ENCODE data around the gene CCNG1.
"Not testable (repeated sequence)": the region's sequence is repeated elsewhere in the genome, so short reads cannot be mapped to it uniquely, and the experiment has no call there.

The CCNG1 gene

DNA sequence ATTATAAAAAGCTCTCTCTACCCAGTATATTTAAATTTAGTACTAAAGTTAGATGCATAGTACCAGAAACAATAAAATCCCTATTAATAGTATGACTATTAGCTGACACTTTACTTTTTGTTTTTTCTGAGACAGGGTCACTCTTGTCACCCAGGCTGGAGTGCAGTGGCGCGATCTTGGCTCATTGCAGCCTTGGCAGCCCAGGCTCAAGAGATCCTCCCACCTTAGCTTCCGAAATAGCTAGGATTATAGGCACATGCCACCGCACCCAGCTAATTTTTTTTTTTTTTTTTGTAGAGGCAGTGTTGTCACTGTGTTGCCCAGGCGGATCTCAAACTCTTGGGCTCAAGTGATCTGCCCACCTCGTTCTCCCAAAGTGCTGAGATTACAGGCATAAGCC lies 8.0 kb downstream of the CCNG1 start:
- DNase-seq: no peak

DNA sequence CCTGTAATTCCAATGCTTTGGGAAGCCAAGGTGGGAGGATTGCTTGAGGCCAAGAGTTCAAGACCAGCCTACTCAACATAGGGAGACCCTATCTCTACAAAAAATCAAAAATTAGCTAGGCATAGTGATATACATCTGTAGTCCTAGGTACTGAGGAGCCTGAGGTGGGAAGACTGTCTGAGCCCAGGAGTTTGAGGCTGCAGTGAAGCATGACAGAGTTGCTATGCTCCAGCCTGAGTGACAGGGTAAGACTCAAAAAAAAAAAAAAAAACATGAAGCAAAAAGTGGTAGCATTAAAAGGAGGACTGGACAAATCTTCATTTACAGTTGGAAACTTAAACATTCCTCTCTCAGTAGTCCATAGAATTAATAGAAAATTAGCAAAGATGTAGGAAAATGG lies 9.8 kb downstream of the CCNG1 start:
- DNase-seq: no peak

DNA sequence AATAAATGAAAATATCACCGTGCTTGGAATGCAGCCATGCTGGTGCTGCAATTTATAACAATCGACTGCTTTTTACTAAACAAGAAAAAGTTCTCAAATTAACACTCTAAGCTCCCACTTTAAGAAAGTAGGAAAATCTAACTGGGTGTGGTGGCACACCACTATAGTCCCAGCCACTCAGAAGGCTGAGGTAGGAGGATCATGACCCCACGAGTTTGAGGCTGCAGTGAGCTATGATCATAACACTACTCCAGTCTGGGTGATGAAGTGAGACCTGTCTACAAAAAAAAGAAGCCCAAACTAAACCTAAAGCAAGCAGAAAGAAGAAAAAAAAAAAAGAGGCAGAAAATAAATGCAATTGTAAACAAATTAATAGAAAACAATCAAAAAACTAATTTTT lies 10.5 kb downstream of the CCNG1 start:
- no peak for DNase-seq

GRCh38 chr5:163448491-163448890 lies 11.1 kb downstream of the CCNG1 start:
- DNase-seq: no peak

DNA sequence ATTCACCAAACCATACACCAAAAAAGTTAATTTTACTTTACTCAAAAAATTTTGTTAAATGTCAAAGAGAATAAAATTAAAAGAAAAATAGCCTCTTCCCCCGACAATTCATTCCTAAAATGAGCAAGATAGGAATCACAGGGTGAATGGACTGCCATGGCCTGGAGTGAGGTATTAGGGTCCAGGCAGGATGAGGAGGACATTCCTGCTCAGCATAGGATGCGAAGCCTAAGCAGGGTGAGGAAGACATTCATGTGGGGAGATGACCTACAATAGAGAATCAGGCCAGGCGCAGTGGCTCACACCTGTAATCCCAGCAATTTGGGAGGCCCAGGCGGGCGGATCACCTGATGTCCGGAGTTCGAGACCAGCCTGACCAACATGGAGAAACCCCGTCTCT lies 14.1 kb downstream of the CCNG1 start:
- no peak for DNase-seq

GRCh38 chr5:163453705-163454104 lies 16.3 kb downstream of the CCNG1 start:
- DNase-seq: no peak

- not testable (repeated sequence) for DNase-seq
These were observed 18.0 kb downstream of the CCNG1 start for GRCh38 chr5:163455406-163455805.

DNA sequence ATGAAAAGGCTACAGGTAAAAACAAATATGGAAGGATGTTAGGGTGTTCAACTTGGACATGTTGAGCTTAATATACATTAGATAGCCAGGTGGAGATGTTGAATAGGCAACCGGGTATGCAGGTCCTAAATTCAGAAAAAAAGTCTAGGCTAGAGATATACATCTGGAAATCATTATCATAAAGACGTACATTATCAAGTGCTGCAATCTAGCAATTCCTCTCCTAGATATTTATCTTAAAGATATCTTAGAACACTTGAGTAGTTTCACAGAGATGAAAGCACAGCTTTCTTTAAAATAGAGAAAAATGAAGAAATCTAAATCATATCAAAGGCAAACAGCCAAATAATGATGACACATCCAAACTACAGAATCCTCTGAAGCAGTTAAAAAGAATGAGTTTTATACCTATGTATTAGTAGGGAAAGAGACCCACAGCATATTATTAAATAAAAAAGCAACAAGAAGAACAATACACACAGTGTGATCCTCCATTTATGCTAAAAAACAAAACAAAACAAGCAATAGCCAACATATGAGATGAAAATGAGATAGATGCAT lies 18.7 kb downstream of the CCNG1 start:
- DNase-seq: no peak

DNA sequence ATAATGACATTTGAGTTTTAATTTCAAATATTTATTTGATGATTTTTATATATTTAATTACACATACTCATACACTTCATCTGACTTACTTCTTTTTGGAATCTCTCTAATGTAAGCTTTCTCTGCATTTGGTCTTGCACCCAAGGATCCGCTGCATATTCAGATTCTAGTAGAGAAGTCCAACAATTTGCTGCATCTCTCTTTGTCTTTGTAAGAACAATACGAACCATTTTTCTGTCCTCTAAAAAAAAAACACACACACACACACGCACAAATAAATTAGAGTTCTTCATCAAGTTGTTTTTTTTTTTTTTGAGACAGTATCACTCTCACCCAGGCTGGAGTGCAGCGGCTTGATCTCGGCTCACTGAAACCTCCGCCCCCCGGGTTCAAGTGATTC lies 19.4 kb downstream of the CCNG1 start:
- no peak for DNase-seq

GRCh38 chr5:163458778-163459385 lies 21.5 kb downstream of the CCNG1 start:
- DNase-seq: no peak

DNA sequence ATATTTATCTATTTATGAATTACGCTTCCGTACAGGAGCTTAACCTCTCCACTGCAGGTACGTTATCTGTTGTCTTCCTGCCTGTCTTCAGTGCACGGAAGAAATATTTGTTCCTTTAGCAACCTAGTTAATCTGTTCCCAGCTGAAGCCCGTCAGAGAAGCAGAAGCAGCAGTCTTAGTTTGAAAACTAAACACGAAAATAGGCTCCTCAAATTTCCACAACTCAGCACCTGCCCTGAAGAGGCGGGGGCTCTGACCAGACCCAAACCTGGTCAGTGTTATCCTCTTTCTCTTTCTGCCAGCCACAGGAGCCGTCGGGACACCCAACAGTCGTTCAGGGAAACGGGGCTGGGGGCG lies 22.0 kb downstream of the CCNG1 start:
- no peak for DNase-seq

DNA sequence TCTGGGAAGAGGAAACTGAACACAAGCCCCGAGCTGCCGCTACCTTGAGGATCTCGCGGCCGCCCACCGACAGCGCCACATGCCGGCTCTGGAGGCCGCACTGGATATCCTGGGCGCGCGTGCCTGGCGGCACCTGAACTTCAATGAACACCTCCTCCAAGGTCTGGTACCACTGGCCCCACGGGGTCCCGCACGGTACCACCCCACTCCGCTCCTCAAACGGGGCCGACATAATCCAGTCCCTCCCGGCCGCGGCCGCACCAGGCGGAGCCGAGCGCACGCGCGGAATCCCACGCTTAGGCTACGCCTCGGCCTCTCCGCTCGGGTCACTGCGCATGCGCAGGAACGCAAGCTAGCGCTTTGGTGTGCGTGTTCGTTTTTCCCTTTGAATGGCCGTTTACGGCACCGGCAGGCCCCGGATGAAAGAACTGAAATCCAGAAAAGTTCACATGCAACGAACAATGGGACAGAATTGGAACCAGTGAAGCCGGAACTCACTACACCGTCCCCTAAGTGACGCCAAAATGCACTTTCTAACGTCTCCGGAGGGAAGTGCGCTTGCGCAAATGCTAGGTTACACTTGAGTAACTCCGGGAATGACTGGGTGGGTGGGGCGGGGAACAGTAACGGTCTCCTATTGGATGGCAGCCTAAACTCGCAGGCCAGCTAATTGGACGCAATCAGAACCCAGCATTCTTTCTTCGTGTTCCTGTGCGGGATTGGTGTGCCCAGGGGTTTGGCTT lies 22.6 kb downstream of the CCNG1 start, which contains the start of gene NUDCD2:
Gene NUDCD2, minus strand, starts transcription at position 284 of the 743 bp plus-strand sequence. Its CDS starts 52 bp downstream, at position 232.
- peak; percentile 95 to 96 for DNase-seq

DNA sequence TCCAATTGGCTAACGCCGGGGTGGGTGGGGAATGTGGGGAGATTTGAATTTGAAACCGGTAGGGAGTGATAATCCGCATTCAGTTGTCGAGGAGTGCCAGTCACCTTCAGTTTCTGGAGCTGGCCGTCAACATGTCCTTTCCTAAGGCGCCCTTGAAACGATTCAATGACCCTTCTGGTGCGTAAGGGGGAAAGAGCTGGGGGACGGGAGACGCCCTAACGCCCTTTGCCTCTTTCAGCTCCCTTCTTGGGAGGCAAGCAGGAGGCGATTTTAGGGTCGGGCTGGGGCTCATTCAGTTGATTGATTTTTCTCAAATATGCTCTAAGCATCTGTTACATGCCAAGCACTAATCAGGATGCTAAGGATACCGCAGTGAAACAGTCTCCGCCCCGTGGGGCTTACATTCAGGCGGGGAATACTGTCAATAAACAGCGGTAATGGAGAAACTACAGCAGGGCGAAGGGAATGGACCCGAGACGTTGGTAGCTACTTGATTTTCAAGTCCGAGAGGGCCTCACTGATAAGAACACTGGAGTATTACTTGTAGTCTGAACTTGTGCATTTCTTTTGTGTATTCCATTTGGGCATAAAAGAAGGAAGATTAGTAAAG lies 23.3 kb downstream of the CCNG1 start, which contains the start of gene HMMR:
Gene HMMR, plus strand, starts transcription at position 71 of the 610 bp plus-strand sequence. Its CDS starts 61 bp downstream, at position 132.
- no peak for DNase-seq

- DNase-seq: no peak
These were observed 25.7 kb downstream of the CCNG1 start for GRCh38 chr5:163463063-163463435.

GRCh38 chr5:163467682-163468081 lies 30.3 kb downstream of the CCNG1 start:
- DNase-seq: no peak

- peak in 1 of 2 donors; percentile 22 for DNase-seq
These were observed 36.3 kb downstream of the CCNG1 start for GRCh38 chr5:163473635-163474243.

GRCh38 chr5:163475411-163475810 lies 38.0 kb downstream of the CCNG1 start:
- DNase-seq: no peak

GRCh38 chr5:163478126-163478981 lies 41.0 kb downstream of the CCNG1 start:
- DNase-seq: no peak

- no peak for DNase-seq
These were observed 41.5 kb downstream of the CCNG1 start for GRCh38 chr5:163478982-163479271.

GRCh38 chr5:163489055-163489744 lies 51.8 kb downstream of the CCNG1 start:
- DNase-seq: no peak

DNA sequence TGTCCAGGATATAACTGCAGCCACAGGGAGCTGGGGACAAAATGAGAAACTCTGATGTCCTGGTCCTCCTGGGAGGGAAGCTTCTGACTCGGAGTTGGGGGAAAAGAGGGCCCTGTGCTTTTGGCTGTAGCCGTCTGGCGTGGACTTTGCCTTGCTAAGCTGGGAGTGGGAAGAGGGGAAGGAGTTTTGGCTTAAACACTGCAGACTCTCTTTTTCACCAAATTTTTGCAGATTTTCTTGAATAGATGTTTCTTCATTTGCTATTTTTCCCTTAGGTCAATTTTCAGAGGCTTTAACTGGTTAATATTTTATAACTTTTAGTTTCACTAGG lies 52.3 kb downstream of the CCNG1 start:
- DNase-seq: no peak

Measured in CD4-positive, alpha-beta T cell treated with Interleukin-1 beta for 1 hour (primary cell).